Gastroesophageal sphincter (tissue), 3 donors: ENCODE measurements around the gene STARD6.

Source experiments
- POLR2AphosphoS5 ChIP-seq: sonication (generic); formaldehyde crosslinking; IDR thresholded peaks from one replicate; pipeline ENCODE4 v1.6.1; 2017; ENCODE audit warnings: antibody characterized with exemption
- TF ChIP-seq, protein P1 (sequence below), 4 experiments: fragments of 200-600 bp in 2 of 4; fragments of 450-650 bp in 2 of 4; sonication (generic) in 1 of 4; IDR thresholded peaks; one replicate each; pipeline ENCODE4 v1.5.1; 2017 to 2019; ENCODE audit warnings: antibody characterized with exemption in 4 of 4, mild to moderate bottlenecking in 2 of 4, moderate library complexity in 2 of 4

DNA sequence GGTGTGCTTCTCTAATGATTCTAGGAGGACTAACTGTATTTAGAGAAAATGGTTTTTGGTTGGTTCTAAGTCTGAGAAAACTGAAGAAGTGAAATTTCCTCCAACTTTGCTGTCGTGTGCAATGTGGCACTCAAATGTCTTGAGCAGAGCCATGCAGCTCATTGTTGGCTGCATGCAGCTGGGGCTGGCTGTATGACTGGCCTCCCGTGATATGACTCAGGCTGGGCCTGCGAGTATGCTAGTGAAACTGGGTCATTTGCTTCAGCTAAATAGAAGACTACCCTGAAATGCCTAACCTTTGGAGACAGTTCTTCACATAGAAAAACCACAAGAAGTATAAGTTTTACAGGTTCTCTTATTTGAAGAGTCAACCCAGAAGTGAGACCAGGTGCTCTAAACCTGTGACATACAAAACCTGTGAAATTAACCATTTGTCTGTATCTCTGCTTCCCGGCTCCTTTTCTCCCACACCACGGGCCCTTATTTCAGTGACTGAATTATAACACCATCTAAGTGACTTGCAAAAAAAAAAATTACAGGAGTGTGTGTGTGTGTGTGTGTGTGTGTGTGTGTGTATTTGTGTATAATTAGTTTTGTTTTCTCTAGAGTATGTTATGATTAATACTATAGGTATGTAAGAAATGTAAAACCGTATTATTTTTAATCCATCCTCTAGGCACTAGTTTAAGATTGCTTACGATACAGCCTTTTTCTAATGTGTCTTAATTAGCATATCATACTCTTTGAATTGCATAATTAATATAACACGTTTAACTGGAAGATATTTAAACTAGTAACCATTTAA, 72.5 kb downstream of the STARD6 start:
- TF ChIP-seq, protein P1, sequence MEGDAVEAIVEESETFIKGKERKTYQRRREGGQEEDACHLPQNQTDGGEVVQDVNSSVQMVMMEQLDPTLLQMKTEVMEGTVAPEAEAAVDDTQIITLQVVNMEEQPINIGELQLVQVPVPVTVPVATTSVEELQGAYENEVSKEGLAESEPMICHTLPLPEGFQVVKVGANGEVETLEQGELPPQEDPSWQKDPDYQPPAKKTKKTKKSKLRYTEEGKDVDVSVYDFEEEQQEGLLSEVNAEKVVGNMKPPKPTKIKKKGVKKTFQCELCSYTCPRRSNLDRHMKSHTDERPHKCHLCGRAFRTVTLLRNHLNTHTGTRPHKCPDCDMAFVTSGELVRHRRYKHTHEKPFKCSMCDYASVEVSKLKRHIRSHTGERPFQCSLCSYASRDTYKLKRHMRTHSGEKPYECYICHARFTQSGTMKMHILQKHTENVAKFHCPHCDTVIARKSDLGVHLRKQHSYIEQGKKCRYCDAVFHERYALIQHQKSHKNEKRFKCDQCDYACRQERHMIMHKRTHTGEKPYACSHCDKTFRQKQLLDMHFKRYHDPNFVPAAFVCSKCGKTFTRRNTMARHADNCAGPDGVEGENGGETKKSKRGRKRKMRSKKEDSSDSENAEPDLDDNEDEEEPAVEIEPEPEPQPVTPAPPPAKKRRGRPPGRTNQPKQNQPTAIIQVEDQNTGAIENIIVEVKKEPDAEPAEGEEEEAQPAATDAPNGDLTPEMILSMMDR (IDR thresholded peaks at IDR 0.05), result no peak
- TF ChIP-seq POLR2AphosphoS5, result no peak
